ENCODE data around the gene ERVH48-1.
"Not testable (repeated sequence)": the region's sequence is repeated elsewhere in the genome, so short reads cannot be mapped to it uniquely, and the experiment has no call there.

GRCh38 chr21:42938606-42938995, 13.2 kb upstream of the ERVH48-1 start:
- TF ChIP-seq CTCF, POLR2A (IDR thresholded peaks at IDR 0.05): not testable (repeated sequence)

All from testis (tissue), 2 donors.